Right ventricle myocardium superior (tissue), 1 donor: ENCODE results near the gene NINJ1. TPM values are rescaled to one million over a fixed set of nuclear protein-coding genes. Genes with fewer than 3 reads are reported as not detected.
"Not testable (repeated sequence)": the region's sequence is repeated elsewhere in the genome, so short reads cannot be mapped to it uniquely, and the experiment has no call there.

Experiments
- ATAC-seq: fragments of 200-7000 bp; cut with Tn5 transposase; one replicate; pipeline ENCODE4 v1.9.1; 2020; ENCODE audit warnings: mild to moderate bottlenecking; ENCODE audit not compliant: poor library complexity
- DNase-seq: peaks from one replicate; pipeline ENCODE4 v3.0.0-alpha.2; 2020
- intact Hi-C: fragments of 100-400 bp; cut with DNase I; formaldehyde crosslinking; loops from one replicate; pipeline ENCODE4 v1.11.2; 2022
- total RNA-seq: library from RNA; stranded (reverse); fragmentation: NEBNext Ultra II Directional; extraction: Animal tissue kit (Norgen Biotek cat#: 25700); gene quantifications from one replicate; pipeline ENCODE4 v1.2.1, GENCODE V29; 2021
- donor health status: DM: no; HTN: yes; CAD: no; lungs with severe emphysema.

The NINJ1 gene
- total RNA-seq, 1 donor from 2014 or later: 49.2 TPM

GRCh38 chr9:93123561-93124283 is 10.3 kb downstream of the NINJ1 start:
- peak; percentile 32 for DNase-seq
- intact Hi-C loops: no loop called here
- no peak for ATAC-seq

- DNase-seq (peak; percentile 32), ATAC-seq (no peak)
- intact Hi-C loops: no loop called here
Observed at GRCh38 chr9:93122721-93123221, 11.3 kb downstream of the NINJ1 start.

- DNase-seq (peak; percentile 29), ATAC-seq (no peak)
- intact Hi-C loops: no loop called here
Observed at GRCh38 chr9:93121316-93122241, 12.5 kb downstream of the NINJ1 start.

- DNase-seq (peak; percentile 41), ATAC-seq (no peak)
- intact Hi-C loops: no loop called here
Observed at GRCh38 chr9:93120846-93121315, 13.2 kb downstream of the NINJ1 start.

GRCh38 chr9:93119953-93120845 is 13.9 kb downstream of the NINJ1 start:
- ATAC-seq: peak; percentile 92
- intact Hi-C loops: no loop called here
- DNase-seq: peak; percentile 97

- DNase-seq (no peak), ATAC-seq (no peak)
- intact Hi-C loops: no loop called here
Observed at GRCh38 chr9:93119703-93119952, 14.4 kb downstream of the NINJ1 start.

GRCh38 chr9:93118863-93119702 is 15.0 kb downstream of the NINJ1 start:
- ATAC-seq (no peak), DNase-seq (peak; percentile 23)
- intact Hi-C loops: no loop called here

- DNase-seq: peak; percentile 18
- intact Hi-C loops: no loop called here
- ATAC-seq: no peak
Observed at GRCh38 chr9:93117924-93118862, 15.9 kb downstream of the NINJ1 start.

GRCh38 chr9:93117521-93117920 is 16.5 kb downstream of the NINJ1 start:
- intact Hi-C loops, DNase-seq: not testable (repeated sequence)

GRCh38 chr9:93116072-93116961 is 17.7 kb downstream of the NINJ1 start:
- DNase-seq (peak; percentile 86), ATAC-seq (peak; percentile 54)
- intact Hi-C loops: no loop called here

More at GRCh38 chr9:93117521-93117920, 16.5 kb downstream of the NINJ1 start:
- not testable (repeated sequence) for ATAC-seq

GRCh38 chr9:93115486-93116071 is 18.5 kb downstream of the NINJ1 start:
- intact Hi-C loops: no loop called here
- DNase-seq (no peak), ATAC-seq (no peak)

GRCh38 chr9:93114984-93115335 is 19.1 kb downstream of the NINJ1 start:
- ATAC-seq (no peak), DNase-seq (no peak)
- intact Hi-C loops: no loop called here

- ATAC-seq (no peak), DNase-seq (peak; percentile 44)
- intact Hi-C loops: no loop called here
Observed at GRCh38 chr9:93114169-93114983, 19.7 kb downstream of the NINJ1 start.

- DNase-seq (peak; percentile 35), ATAC-seq (no peak)
- intact Hi-C loops: no loop called here
Observed at GRCh38 chr9:93112864-93113389, 21.1 kb downstream of the NINJ1 start.
